Uterus (tissue), 4 donors: ENCODE measurements around the gene TMEM117. TPM values are rescaled to one million over a fixed set of nuclear protein-coding genes. Genes with fewer than 3 reads are reported as not detected.

Experiments
- DNase-seq, 2 donors: peaks; one replicate each; pipeline ENCODE4 v3.0.0-alpha.2; 2019 to 2020
- H3K27ac ChIP-seq, 2 donors: fragments of 200-600 bp; sonication (generic); 1 replicate in 1 of 2; 2 replicates in 1 of 2; pipeline ENCODE4 v1.5.1; 2016 to 2018
- H3K27me3 ChIP-seq, 2 donors: fragments of 200-600 bp; sonication (generic); one replicate each; pipeline ENCODE4 v1.5.1; 2018 to 2019; ENCODE audit warnings: control low read depth in 1 of 2
- H3K36me3 ChIP-seq, 2 donors: fragments of 200-600 bp; sonication (generic); one replicate each; pipeline ENCODE4 v1.5.1; 2019; ENCODE audit warnings: control low read depth in 1 of 2
- H3K4me1 ChIP-seq, 2 donors: fragments of 200-600 bp; sonication (generic); one replicate each; pipeline ENCODE4 v1.5.1; 2018 to 2019; ENCODE audit warnings: control low read depth in 1 of 2
- H3K4me3 ChIP-seq, 2 donors: fragments of 200-600 bp; sonication (generic); 1 replicate in 1 of 2; 2 replicates in 1 of 2; pipeline ENCODE4 v1.5.1; 2018 to 2019; ENCODE audit warnings: mild to moderate bottlenecking in 1 of 2
- H3K9me3 ChIP-seq, 2 donors: fragments of 200-600 bp; sonication (generic); one replicate each; pipeline ENCODE4 v1.5.1; 2019; ENCODE audit warnings: control low read depth in 1 of 2
- POLR2A ChIP-seq, 2 donors: fragments of 450-650 bp; IDR thresholded peaks; one replicate each; pipeline ENCODE4 v1.6.1; 2016; ENCODE audit warnings: antibody characterized with exemption in 2 of 2, mild to moderate bottlenecking in 1 of 2, moderate library complexity in 1 of 2
- intact Hi-C: fragments of 100-400 bp; cut with DNase I; formaldehyde crosslinking; loops from one replicate; pipeline ENCODE4 v1.15.1; 2023; ENCODE audit warnings: low total_unique reads
- total RNA-seq, 4 donors: library from RNA; depleted of rRNA in 3 of 4; stranded (reverse); fragments of >200 nt in 3 of 4; gene quantifications; one replicate each; pipeline versions ENCODE4 v1.1.0 to v1.2.4, GENCODE V29; 2014 to 2023
- TF ChIP-seq, protein P1 (sequence below), 4 experiments: fragments of 200-600 bp in 2 of 4; fragments of 450-650 bp in 2 of 4; sonication (generic) in 2 of 4; IDR thresholded peaks; one replicate each; pipeline ENCODE4 v1.5.1; 2016 to 2019; ENCODE audit warnings: antibody characterized with exemption in 4 of 4, mild to moderate bottlenecking in 2 of 4, moderate library complexity in 1 of 4
- donor health status: DM: yes; HTN: yes; CAD: no.

TMEM117 gene
- total RNA-seq, 4 donors from 2014 or later, result 1.0 to 34.4 (median 6.1) TPM

DNA sequence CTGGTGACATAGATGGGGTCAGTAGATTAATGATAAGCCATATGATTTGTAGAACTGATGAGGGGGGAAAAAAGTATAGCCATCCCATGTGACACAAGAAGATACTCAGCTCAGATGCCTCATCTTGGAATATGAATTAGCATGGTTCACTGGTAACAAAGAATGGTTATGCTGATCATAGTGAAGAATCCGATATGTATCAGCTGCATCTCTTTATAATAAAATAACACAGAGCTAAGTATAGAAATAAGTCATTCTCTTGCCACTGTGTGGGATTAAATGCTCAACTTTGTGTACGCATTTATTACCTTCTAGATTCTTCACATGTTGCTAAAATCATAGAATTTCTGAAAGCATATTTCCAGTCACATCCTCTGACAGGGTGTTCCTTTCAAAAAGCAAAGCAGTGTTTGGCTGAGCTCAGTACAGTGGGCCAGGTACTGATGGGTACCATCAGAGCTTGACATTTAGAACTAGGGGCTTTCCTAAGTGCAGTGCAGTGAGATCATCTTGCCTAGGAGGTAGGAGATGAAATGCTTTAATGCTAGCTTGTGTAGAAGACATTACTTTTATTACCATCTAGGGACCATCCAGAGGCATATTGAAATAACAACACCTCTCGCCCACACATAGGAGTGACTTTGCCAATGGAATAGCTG is 256.2 kb downstream of the TMEM117 start:
- H3K4me1 ChIP-seq, result no peaks in the 10 kb centered on the region
- H3K27ac ChIP-seq, result no peak overlapping the region
- no peaks in the 10 kb centered on the region for H3K27me3 ChIP-seq
- TF ChIP-seq, protein P1, sequence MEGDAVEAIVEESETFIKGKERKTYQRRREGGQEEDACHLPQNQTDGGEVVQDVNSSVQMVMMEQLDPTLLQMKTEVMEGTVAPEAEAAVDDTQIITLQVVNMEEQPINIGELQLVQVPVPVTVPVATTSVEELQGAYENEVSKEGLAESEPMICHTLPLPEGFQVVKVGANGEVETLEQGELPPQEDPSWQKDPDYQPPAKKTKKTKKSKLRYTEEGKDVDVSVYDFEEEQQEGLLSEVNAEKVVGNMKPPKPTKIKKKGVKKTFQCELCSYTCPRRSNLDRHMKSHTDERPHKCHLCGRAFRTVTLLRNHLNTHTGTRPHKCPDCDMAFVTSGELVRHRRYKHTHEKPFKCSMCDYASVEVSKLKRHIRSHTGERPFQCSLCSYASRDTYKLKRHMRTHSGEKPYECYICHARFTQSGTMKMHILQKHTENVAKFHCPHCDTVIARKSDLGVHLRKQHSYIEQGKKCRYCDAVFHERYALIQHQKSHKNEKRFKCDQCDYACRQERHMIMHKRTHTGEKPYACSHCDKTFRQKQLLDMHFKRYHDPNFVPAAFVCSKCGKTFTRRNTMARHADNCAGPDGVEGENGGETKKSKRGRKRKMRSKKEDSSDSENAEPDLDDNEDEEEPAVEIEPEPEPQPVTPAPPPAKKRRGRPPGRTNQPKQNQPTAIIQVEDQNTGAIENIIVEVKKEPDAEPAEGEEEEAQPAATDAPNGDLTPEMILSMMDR (IDR thresholded peaks at IDR 0.05), result no peak
- TF ChIP-seq POLR2A (IDR thresholded peaks at IDR 0.05), result no peak
- no peaks in the 10 kb centered on the region for H3K36me3 ChIP-seq
- peaks cover 0 to 3% of the 10 kb centered on the region in 2 donors for H3K9me3 ChIP-seq
- no peak for DNase-seq
- H3K4me3 ChIP-seq, result no peak overlapping the region
- intact Hi-C loops, result no loop called here

DNA sequence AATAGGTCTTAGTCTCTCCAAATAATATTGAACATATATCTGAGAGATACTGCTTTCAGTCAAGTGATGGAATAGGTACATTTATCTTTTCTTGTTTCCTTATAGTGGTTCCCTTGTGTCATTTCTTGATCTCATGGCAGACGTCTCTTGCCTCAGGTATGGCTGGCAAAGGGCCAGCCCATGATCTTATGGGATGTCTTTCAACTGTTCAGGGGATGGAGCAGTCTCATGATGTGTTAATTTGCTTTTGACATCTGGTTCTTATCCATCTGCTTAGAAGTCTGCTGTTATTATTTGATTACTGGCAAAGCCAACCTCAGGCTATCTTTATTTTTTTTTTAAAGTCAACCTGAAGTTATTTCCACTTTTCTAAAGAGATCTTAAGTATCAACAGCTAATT is 262.9 kb downstream of the TMEM117 start:
- no peak for DNase-seq
- Histone ChIP-seq H3K36me3 (no peaks in the 10 kb centered on the region), H3K4me3 (no peak overlapping the region), H3K4me1 (no peaks in the 10 kb centered on the region), H3K27ac (no peak overlapping the region), H3K9me3 (peaks cover 0 to 3% of the 10 kb centered on the region in 2 donors), H3K27me3 (no peaks in the 10 kb centered on the region)
- TF ChIP-seq, protein P1 (IDR thresholded peaks at IDR 0.05), result no peak
- TF ChIP-seq POLR2A (IDR thresholded peaks at IDR 0.05), result no peak
- intact Hi-C loops, result no loop called here

DNA sequence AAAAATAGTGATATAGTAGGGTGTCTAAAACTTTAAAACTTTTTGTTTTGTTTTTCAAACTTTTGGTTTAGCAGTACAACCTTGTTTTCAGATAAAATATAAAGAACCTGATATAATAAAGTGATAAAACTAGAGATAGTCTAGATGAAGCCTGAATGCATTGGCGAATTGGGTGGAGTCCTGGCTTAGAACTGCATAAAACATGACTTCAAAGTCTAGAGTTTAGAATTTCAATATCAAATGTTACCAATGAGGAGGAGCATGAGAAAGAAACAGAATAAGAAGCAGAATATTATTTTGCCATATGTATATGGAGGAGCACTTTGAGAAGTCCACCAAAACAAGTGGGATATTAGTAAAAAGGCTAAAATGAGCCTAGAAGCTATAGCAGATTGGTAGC is 263.6 kb downstream of the TMEM117 start:
- TF ChIP-seq, protein P1 (IDR thresholded peaks at IDR 0.05), result no peak
- TF ChIP-seq POLR2A (IDR thresholded peaks at IDR 0.05), result no peak
- H3K4me3 ChIP-seq, result no peak overlapping the region
- no peaks in the 10 kb centered on the region for H3K36me3 ChIP-seq
- intact Hi-C loops, result no loop called here
- no peak overlapping the region for H3K27ac ChIP-seq
- no peaks in the 10 kb centered on the region for H3K4me1 ChIP-seq
- H3K9me3 ChIP-seq, result peaks cover 0 to 3% of the 10 kb centered on the region in 2 donors
- DNase-seq, result no peak
- H3K27me3 ChIP-seq, result no peaks in the 10 kb centered on the region

DNA sequence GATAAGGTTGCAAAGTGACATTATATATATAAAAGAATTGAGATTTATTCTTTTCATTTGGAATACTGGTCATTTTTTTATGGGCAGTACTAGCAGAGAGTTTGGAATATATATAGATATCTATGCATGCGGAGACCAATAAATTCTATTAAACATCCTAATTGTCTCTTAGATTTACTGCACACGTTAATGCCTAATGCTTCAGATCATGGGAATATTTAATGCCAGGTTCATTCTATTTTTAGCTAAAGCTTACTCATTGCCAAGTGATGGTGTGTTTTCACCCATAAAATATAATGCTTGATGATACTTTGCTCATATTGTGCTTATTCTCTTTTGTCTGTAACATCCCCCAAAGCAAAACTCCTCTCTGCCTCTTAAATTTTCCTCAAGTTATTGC is 264.4 kb downstream of the TMEM117 start:
- TF ChIP-seq, protein P1 (IDR thresholded peaks at IDR 0.05), result no peak
- TF ChIP-seq POLR2A (IDR thresholded peaks at IDR 0.05), result no peak
- Histone ChIP-seq H3K36me3 (no peaks in the 10 kb centered on the region), H3K27me3 (no peaks in the 10 kb centered on the region), H3K27ac (no peak overlapping the region), H3K4me1 (no peaks in the 10 kb centered on the region), H3K9me3 (no peaks in the 10 kb centered on the region), H3K4me3 (no peak overlapping the region)
- intact Hi-C loops, result no loop called here
- no peak for DNase-seq

DNA sequence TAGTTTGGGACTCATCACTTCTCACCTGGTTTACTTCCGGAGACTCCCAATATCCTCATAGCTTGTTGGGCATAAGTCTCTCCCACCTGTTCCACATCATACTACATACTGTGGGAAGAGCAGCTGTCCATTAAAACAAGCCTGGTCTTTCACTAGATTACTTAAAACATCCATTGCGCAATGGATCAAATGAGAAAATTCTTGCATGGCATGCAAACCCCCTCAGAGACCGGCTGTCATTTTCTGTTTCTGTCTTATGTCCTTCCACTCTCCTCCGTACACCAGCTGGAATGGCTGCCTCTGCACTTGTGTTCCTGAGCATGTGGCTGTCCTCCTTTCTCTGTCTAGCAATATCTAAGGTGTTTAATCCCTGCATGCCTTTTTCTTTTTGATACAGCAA is 265.6 kb downstream of the TMEM117 start:
- intact Hi-C loops, result no loop called here
- Histone ChIP-seq H3K27ac (no peak overlapping the region), H3K27me3 (no peaks in the 10 kb centered on the region), H3K4me3 (no peak overlapping the region), H3K9me3 (no peaks in the 10 kb centered on the region), H3K4me1 (no peaks in the 10 kb centered on the region), H3K36me3 (no peaks in the 10 kb centered on the region)
- TF ChIP-seq POLR2A (IDR thresholded peaks at IDR 0.05), result no peak
- TF ChIP-seq, protein P1 (IDR thresholded peaks at IDR 0.05), result no peak
- no peak for DNase-seq
